Ishikawa (cell line): ENCODE measurements around the gene IL2RA.

ENCODE experiments used
- CEBPB ChIP-seq: IDR thresholded peaks from 2 replicates; pipeline ENCODE4 v1.6.1; 2012
- CREB1 ChIP-seq: IDR thresholded peaks from 2 replicates; pipeline ENCODE4 v1.6.1; 2012; ENCODE audit warnings: low read depth
- EP300 ChIP-seq: IDR thresholded peaks from 2 replicates; pipeline ENCODE4 v1.6.1; 2012; ENCODE audit warnings: borderline replicate concordance
- FOXM1 ChIP-seq: IDR thresholded peaks from 2 replicates; pipeline ENCODE4 v1.6.1; 2012; ENCODE audit warnings: low read depth, borderline replicate concordance
- MAX ChIP-seq: IDR thresholded peaks from 2 replicates; pipeline ENCODE4 v1.6.1; 2012
- NFIC ChIP-seq: IDR thresholded peaks from 2 replicates; pipeline ENCODE4 v1.6.1; 2012
- RAD21 ChIP-seq: IDR thresholded peaks from 2 replicates; pipeline ENCODE4 v1.6.1; 2012; ENCODE audit warnings: low read depth
- REST ChIP-seq: IDR thresholded peaks from 2 replicates; pipeline ENCODE4 v1.6.1; 2012; ENCODE audit warnings: low read depth, mild to moderate bottlenecking
- TEAD4 ChIP-seq: IDR thresholded peaks from 2 replicates; pipeline ENCODE4 v1.6.1; 2012
- YY1 ChIP-seq: IDR thresholded peaks from 2 replicates; pipeline ENCODE4 v1.6.1; 2012; ENCODE audit warnings: low read depth
- TF ChIP-seq, protein P1 (sequence below): IDR thresholded peaks from 2 replicates; pipeline ENCODE4 v1.6.1; 2012

DNA sequence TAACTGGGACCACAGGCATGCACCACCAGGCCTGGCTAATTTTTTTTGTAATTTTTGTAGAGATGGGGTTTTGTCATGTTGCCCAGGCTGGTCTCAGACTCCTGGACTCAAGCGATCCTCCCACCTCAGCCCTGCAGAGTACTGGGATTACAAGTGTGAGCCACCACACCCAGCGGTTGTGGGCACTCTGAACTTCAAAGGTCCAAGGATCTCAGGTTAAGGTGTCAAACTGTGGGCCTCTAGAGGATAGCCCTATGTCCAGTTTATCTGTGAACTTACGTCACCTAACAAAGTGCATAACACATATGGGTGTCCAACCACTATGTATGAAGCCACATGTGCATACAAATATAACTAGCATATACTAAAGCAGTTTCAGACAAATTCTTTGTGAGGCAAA, 3.2 kb upstream of the IL2RA start:
- TF ChIP-seq CEBPB (no peak), REST (no peak), YY1 (no peak), RAD21 (no peak), MAX (no peak), TEAD4 (no peak), EP300 (no peak), CREB1 (no peak), FOXM1 (no peak), NFIC (no peak)
- TF ChIP-seq, protein P1, sequence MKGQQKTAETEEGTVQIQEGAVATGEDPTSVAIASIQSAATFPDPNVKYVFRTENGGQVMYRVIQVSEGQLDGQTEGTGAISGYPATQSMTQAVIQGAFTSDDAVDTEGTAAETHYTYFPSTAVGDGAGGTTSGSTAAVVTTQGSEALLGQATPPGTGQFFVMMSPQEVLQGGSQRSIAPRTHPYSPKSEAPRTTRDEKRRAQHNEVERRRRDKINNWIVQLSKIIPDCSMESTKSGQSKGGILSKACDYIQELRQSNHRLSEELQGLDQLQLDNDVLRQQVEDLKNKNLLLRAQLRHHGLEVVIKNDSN: no peak
